Measurements from ENCODE around the gene TRIM25. TPM values are rescaled to one million over a fixed set of nuclear protein-coding genes. Genes with fewer than 3 reads are reported as not detected.

TRIM25 gene
- polyA plus RNA-seq, 4 donors, result 13.2 to 47.2 (median 30.0) TPM

DNA sequence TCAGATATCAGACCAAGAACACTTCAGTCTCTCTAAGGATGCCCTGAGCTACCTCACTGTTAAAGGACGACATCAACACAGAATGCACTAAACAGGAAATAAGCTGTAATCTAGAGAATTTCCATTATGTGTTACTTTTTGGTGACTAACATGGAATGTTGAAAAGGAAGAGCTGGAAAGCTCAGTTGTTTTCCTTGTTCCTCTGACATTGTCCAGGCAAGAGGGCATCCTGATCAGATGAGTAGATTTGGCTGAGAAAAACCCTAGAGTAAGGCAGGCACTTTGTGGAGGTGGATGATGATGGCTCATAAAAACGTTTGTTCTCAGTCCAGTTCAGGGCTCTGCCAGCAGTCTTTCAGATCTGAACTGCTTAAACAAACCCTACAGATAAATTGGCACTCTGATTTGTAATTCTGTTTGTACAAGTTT is 45.9 kb downstream of the TRIM25 start:
- FAIRE-seq (no peak), DNase-seq (no peak)
- Histone ChIP-seq H3K4me1 (ENCODE audit: control insufficient read depth in 3 of 3, insufficient read depth in 2 of 3, low read depth in 1 of 3, low read length in 2 of 3) (peaks cover 0 to 4% (median 4%) of the 10 kb centered on the region in 3 donors), H3K9me3 (ENCODE audit: control insufficient read depth in 2 of 2, insufficient read depth in 1 of 2, low read depth in 1 of 2, low read length in 1 of 2) (no peaks in the 10 kb centered on the region), H3K4me3 (ENCODE audit: low read depth in 1 of 3, low read length in 3 of 3) (no peak overlapping the region), H3K36me3 (ENCODE audit: control insufficient read depth in 3 of 3, insufficient read depth in 2 of 3, low read depth in 1 of 3, low read length in 3 of 3) (peaks cover 0 to 2% (median 0%) of the 10 kb centered on the region in 3 donors), H3K27me3 (ENCODE audit: control insufficient read depth in 3 of 3, insufficient read depth in 3 of 3, low read length in 3 of 3) (no peaks in the 10 kb centered on the region), H3K27ac (ENCODE audit: low read depth in 1 of 3, low read length in 2 of 3) (peak overlapping the region in 1 of 3 donors; percentile 59)
- WGBS, 3 donors, result 15 to 33% (median 32%) methylated on average over 2 of the region's 2 CpGs

DNA sequence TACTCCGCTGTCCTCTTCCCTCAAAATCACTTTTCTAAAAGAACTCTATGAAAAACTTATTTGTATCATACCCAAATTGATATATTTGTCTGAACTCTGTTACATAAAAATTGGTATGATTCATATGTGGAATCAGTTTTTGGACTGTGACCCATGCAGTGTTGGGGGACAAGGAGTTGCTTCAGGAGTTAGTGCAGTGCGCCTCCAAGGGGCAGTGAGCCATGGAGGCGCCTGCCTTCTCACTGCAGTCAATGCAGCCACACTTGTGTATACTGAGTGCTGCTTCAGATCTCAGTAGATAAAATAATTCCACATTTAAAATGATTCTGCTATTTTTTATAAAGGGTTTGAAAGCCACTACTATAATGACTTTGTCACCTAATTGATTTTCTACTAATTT is 47.4 kb downstream of the TRIM25 start:
- Histone ChIP-seq H3K4me3 (ENCODE audit: low read depth in 1 of 3, low read length in 3 of 3) (no peak overlapping the region), H3K27me3 (ENCODE audit: control insufficient read depth in 3 of 3, insufficient read depth in 3 of 3, low read length in 3 of 3) (no peaks in the 10 kb centered on the region), H3K4me1 (ENCODE audit: control insufficient read depth in 3 of 3, insufficient read depth in 2 of 3, low read depth in 1 of 3, low read length in 2 of 3) (peaks cover 0 to 4% (median 4%) of the 10 kb centered on the region in 3 donors), H3K27ac (ENCODE audit: low read depth in 1 of 3, low read length in 2 of 3) (no peak overlapping the region), H3K9me3 (ENCODE audit: control insufficient read depth in 2 of 2, insufficient read depth in 1 of 2, low read depth in 1 of 2, low read length in 1 of 2) (no peaks in the 10 kb centered on the region), H3K36me3 (ENCODE audit: control insufficient read depth in 3 of 3, insufficient read depth in 2 of 3, low read depth in 1 of 3, low read length in 3 of 3) (peaks cover 0 to 3% (median 2%) of the 10 kb centered on the region in 3 donors)
- peak; percentile 34 to 51 for DNase-seq
- 26 to 47% (median 43%) methylated on average over 3 of the region's 3 CpGs for WGBS, 3 donors
- FAIRE-seq, result no peak

DNA sequence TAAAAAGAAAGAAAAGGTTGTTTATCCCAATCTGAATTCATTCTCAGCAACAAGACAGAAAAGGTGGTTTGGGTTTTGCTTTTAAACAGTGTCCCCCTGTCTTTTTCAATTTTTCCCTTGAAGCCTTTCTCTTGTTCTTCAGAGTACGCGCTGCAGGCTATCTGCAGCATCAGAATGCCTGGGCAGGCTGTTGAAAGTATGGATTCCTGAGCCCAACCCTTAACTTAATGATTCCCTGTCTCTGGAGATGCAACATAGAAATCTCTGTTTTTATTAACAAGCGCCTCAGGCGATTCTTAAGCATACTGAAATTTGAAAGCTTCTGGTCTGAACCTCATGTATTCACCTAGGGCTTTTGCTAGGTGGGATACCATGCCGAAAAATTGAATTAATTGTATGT is 47.8 kb downstream of the TRIM25 start:
- H3K27ac ChIP-seq (ENCODE audit: low read depth in 1 of 3, low read length in 2 of 3), result no peak overlapping the region

DNA sequence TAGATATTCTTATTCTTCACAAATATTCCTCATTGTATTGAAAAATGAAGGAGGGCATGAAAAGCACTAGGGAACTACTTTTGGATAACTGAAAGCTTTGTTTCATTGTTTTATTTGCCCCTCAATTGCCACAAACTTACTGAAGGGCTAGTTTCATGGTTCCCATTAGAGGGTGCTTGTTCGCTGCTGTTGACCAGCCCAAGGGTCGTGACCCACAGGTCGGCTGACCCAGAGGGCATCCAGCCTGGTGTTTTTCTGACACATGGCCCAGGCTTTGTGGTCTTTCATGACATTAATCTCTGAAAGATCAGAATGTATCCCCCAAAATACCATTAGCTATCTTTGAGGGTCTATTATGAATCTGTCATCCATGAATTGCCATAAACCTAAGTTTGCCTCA is 49.9 kb downstream of the TRIM25 start:
- no peak for FAIRE-seq
- WGBS, 3 donors, result 77 to 81% (median 78%) methylated on average over 3 of the region's 3 CpGs

More for the DNA sequence above, 47.8 kb downstream of the TRIM25 start:
- no peak for FAIRE-seq
- peaks cover 0 to 4% (median 4%) of the 10 kb centered on the region in 3 donors for H3K4me1 ChIP-seq (ENCODE audit: control insufficient read depth in 3 of 3, insufficient read depth in 2 of 3, low read depth in 1 of 3, low read length in 2 of 3)
- no peaks in the 10 kb centered on the region for H3K27me3 ChIP-seq (ENCODE audit: control insufficient read depth in 3 of 3, insufficient read depth in 3 of 3, low read length in 3 of 3)
- 88 to 92% (median 90%) methylated on average over 5 of the region's 5 CpGs for WGBS, 3 donors
- H3K9me3 ChIP-seq (ENCODE audit: control insufficient read depth in 2 of 2, insufficient read depth in 1 of 2, low read depth in 1 of 2, low read length in 1 of 2), result no peaks in the 10 kb centered on the region
- H3K36me3 ChIP-seq (ENCODE audit: control insufficient read depth in 3 of 3, insufficient read depth in 2 of 3, low read depth in 1 of 3, low read length in 3 of 3), result peaks cover 0 to 4% (median 3%) of the 10 kb centered on the region in 3 donors
- DNase-seq, result no peak
- no peak overlapping the region for H3K4me3 ChIP-seq (ENCODE audit: low read depth in 1 of 3, low read length in 3 of 3)

DNA sequence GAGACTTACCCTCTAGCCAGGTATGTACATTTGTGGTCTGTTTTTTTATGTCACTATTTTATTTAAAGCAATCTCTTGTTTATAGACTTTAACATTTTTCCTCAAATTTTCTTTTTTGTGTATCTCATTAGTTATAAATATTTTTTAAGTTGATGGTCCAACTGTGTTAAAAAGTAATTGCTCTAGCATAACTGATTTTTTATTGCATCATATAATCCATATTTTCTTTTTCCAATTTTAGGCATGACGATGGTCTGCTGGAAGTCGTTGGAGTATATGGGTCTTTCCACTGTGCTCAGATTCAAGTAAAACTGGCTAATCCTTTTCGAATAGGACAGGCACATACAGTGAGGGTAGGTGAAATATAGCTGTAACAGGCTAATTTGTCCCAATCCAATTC is 52.0 kb downstream of the TRIM25 start:
- H3K4me3 ChIP-seq (ENCODE audit: low read depth in 1 of 3, low read length in 3 of 3), result no peak overlapping the region
- H3K9me3 ChIP-seq (ENCODE audit: control insufficient read depth in 2 of 2, insufficient read depth in 1 of 2, low read depth in 1 of 2, low read length in 1 of 2), result no peaks in the 10 kb centered on the region
- no peak overlapping the region for H3K27ac ChIP-seq (ENCODE audit: low read depth in 1 of 3, low read length in 2 of 3)
- no peak for DNase-seq
- WGBS, 3 donors, result 89 to 96% (median 95%) methylated on average over 3 of the region's 3 CpGs
- peaks cover 0 to 5% (median 3%) of the 10 kb centered on the region in 3 donors for H3K36me3 ChIP-seq (ENCODE audit: control insufficient read depth in 3 of 3, insufficient read depth in 2 of 3, low read depth in 1 of 3, low read length in 3 of 3)
- H3K27me3 ChIP-seq (ENCODE audit: control insufficient read depth in 3 of 3, insufficient read depth in 3 of 3, low read length in 3 of 3), result no peaks in the 10 kb centered on the region
- no peak for FAIRE-seq
- H3K4me1 ChIP-seq (ENCODE audit: control insufficient read depth in 3 of 3, insufficient read depth in 2 of 3, low read depth in 1 of 3, low read length in 2 of 3), result no peaks in the 10 kb centered on the region

More for the DNA sequence above, 49.9 kb downstream of the TRIM25 start:
- H3K4me3 ChIP-seq (ENCODE audit: low read depth in 1 of 3, low read length in 3 of 3), result no peak overlapping the region
- no peak overlapping the region for H3K27ac ChIP-seq (ENCODE audit: low read depth in 1 of 3, low read length in 2 of 3)
- no peaks in the 10 kb centered on the region for H3K9me3 ChIP-seq (ENCODE audit: control insufficient read depth in 2 of 2, insufficient read depth in 1 of 2, low read depth in 1 of 2, low read length in 1 of 2)
- H3K4me1 ChIP-seq (ENCODE audit: control insufficient read depth in 3 of 3, insufficient read depth in 2 of 3, low read depth in 1 of 3, low read length in 2 of 3), result peaks cover 0 to 4% (median 4%) of the 10 kb centered on the region in 3 donors
- no peak for DNase-seq
- peaks cover 0 to 5% (median 3%) of the 10 kb centered on the region in 3 donors for H3K36me3 ChIP-seq (ENCODE audit: control insufficient read depth in 3 of 3, insufficient read depth in 2 of 3, low read depth in 1 of 3, low read length in 3 of 3)
- no peaks in the 10 kb centered on the region for H3K27me3 ChIP-seq (ENCODE audit: control insufficient read depth in 3 of 3, insufficient read depth in 3 of 3, low read length in 3 of 3)

DNA sequence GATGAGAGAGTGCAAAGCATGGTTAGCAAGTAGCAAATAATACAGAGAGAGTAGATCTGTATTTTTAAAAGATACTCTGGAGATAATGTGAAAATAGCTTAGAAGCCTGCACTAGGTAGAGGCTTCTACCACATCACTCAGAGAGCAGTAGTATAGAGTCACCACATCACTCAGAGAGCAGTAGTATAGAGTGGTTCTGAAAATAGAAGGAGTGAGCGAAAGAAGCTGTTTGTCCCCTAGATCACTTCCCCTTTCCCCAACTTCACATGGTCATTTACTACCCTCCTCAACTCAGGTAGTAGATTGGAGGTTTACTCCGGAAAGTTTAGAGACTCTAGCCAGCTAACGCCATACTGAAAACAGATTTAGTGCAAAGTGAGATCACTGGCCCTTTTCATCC is 62.8 kb downstream of the TRIM25 start:
- no peak overlapping the region for H3K4me3 ChIP-seq (ENCODE audit: low read depth in 1 of 3, low read length in 3 of 3)
- WGBS, 3 donors, result 63 to 85% (median 69%) methylated on average over 3 of the region's 3 CpGs
- H3K4me1 ChIP-seq (ENCODE audit: control insufficient read depth in 3 of 3, insufficient read depth in 2 of 3, low read depth in 1 of 3, low read length in 2 of 3), result no peaks in the 10 kb centered on the region
- no peaks in the 10 kb centered on the region for H3K27me3 ChIP-seq (ENCODE audit: control insufficient read depth in 3 of 3, insufficient read depth in 3 of 3, low read length in 3 of 3)
- no peaks in the 10 kb centered on the region for H3K9me3 ChIP-seq (ENCODE audit: control insufficient read depth in 2 of 2, insufficient read depth in 1 of 2, low read depth in 1 of 2, low read length in 1 of 2)
- H3K27ac ChIP-seq (ENCODE audit: low read depth in 1 of 3, low read length in 2 of 3), result no peak overlapping the region
- H3K36me3 ChIP-seq (ENCODE audit: control insufficient read depth in 3 of 3, insufficient read depth in 2 of 3, low read depth in 1 of 3, low read length in 3 of 3), result peaks cover 2 to 5% (median 3%) of the 10 kb centered on the region in 3 donors
- no peak for FAIRE-seq
- DNase-seq, result no peak

DNA sequence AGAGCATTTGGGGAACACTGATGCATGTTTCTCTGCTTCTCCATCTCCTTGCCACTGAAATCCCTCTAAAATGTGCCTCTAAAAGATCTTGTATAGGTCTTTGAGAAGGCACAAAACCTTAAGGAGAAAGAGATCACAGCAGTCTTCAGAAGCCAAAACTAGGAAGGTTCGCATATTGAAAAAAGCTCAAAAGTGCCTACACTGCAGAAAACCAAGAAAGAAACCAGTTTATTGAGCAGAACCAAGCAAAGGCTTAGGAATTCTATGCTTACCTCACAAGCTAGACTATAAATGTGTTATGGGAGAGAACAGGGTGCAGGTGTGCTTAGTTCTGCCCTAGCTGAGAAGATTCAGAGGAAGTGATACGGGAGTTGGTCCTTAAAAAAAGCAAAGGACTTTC is 63.3 kb downstream of the TRIM25 start:
- H3K27ac ChIP-seq (ENCODE audit: low read depth in 1 of 3, low read length in 2 of 3), result no peak overlapping the region
- DNase-seq, result no peak
- H3K36me3 ChIP-seq (ENCODE audit: control insufficient read depth in 3 of 3, insufficient read depth in 2 of 3, low read depth in 1 of 3, low read length in 3 of 3), result peaks cover 2 to 5% (median 3%) of the 10 kb centered on the region in 3 donors
- 94 to 98% (median 96%) methylated on average over 2 of the region's 2 CpGs for WGBS, 3 donors
- FAIRE-seq, result no peak
- H3K27me3 ChIP-seq (ENCODE audit: control insufficient read depth in 3 of 3, insufficient read depth in 3 of 3, low read length in 3 of 3), result no peaks in the 10 kb centered on the region
- H3K4me1 ChIP-seq (ENCODE audit: control insufficient read depth in 3 of 3, insufficient read depth in 2 of 3, low read depth in 1 of 3, low read length in 2 of 3), result no peaks in the 10 kb centered on the region
- H3K4me3 ChIP-seq (ENCODE audit: low read depth in 1 of 3, low read length in 3 of 3), result no peak overlapping the region
- no peaks in the 10 kb centered on the region for H3K9me3 ChIP-seq (ENCODE audit: control insufficient read depth in 2 of 2, insufficient read depth in 1 of 2, low read depth in 1 of 2, low read length in 1 of 2)

DNA sequence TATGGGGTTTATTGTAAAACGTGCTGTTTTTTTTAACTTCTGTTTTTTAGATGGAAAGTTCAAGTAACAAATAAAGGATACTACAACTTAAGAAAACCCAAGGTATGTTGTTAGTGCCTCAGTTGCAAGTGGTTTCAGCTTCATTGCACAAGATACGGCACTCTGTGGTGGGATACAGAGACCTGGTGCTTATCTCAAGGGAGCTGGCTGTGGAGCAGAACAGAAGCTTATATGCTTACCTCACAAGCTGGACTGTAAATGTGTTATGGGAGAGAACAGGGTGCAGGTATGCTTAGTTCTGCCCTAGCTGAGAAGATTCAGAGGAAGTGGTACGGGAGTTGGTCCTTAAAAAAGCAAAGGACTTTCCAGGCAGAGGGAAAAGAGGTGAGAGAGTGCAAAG is 64.7 kb downstream of the TRIM25 start:
- Histone ChIP-seq H3K36me3 (ENCODE audit: control insufficient read depth in 3 of 3, insufficient read depth in 2 of 3, low read depth in 1 of 3, low read length in 3 of 3) (peaks cover 2 to 5% (median 3%) of the 10 kb centered on the region in 3 donors), H3K9me3 (ENCODE audit: control insufficient read depth in 2 of 2, insufficient read depth in 1 of 2, low read depth in 1 of 2, low read length in 1 of 2) (no peaks in the 10 kb centered on the region), H3K4me3 (ENCODE audit: low read depth in 1 of 3, low read length in 3 of 3) (no peak overlapping the region), H3K27ac (ENCODE audit: low read depth in 1 of 3, low read length in 2 of 3) (no peak overlapping the region), H3K27me3 (ENCODE audit: control insufficient read depth in 3 of 3, insufficient read depth in 3 of 3, low read length in 3 of 3) (no peaks in the 10 kb centered on the region), H3K4me1 (ENCODE audit: control insufficient read depth in 3 of 3, insufficient read depth in 2 of 3, low read depth in 1 of 3, low read length in 2 of 3) (no peaks in the 10 kb centered on the region)
- 67 to 73% (median 71%) methylated on average over 3 of the region's 3 CpGs for WGBS, 3 donors
- no peak for DNase-seq
- FAIRE-seq, result no peak

DNA sequence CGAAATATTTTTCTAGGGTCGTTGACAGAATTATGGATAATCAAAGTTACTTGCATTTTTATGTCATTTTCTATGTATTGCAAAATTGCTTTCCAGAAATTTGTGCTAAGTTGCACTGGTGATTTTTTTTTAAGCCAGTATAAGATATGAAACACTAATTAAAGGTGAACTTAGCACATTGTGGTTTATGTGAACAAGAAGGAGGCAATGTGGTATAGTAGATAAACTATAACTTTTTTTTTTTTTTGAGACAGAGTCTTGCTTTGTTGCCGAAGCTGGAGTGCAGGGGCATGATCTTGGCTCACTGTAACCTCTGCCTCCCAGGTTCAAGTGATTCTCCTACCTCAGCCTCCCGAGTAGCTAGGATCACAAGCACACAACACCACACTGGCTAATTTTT is 66.7 kb downstream of the TRIM25 start:
- H3K27me3 ChIP-seq (ENCODE audit: control insufficient read depth in 3 of 3, insufficient read depth in 3 of 3, low read length in 3 of 3), result no peaks in the 10 kb centered on the region
- no peak for DNase-seq
- WGBS, 3 donors, result 95 to 97% (median 96%) methylated on average over 4 of the region's 4 CpGs
- no peak overlapping the region for H3K4me3 ChIP-seq (ENCODE audit: low read depth in 1 of 3, low read length in 3 of 3)
- H3K4me1 ChIP-seq (ENCODE audit: control insufficient read depth in 3 of 3, insufficient read depth in 2 of 3, low read depth in 1 of 3, low read length in 2 of 3), result no peaks in the 10 kb centered on the region
- H3K36me3 ChIP-seq (ENCODE audit: control insufficient read depth in 3 of 3, insufficient read depth in 2 of 3, low read depth in 1 of 3, low read length in 3 of 3), result peaks cover 2 to 5% (median 3%) of the 10 kb centered on the region in 3 donors
- FAIRE-seq, result no peak
- H3K9me3 ChIP-seq (ENCODE audit: control insufficient read depth in 2 of 2, insufficient read depth in 1 of 2, low read depth in 1 of 2, low read length in 1 of 2), result no peaks in the 10 kb centered on the region
- H3K27ac ChIP-seq (ENCODE audit: low read depth in 1 of 3, low read length in 2 of 3), result no peak overlapping the region

Measured in small intestine (tissue), 7 donors.